Breast epithelium (tissue), 3 donors: ENCODE data around the gene NMD3.

Source experiments
- POLR2A ChIP-seq: fragments of 450-650 bp; IDR thresholded peaks from one replicate; pipeline ENCODE4 v1.6.1; 2016; ENCODE audit warnings: antibody characterized with exemption, mild to moderate bottlenecking, moderate library complexity
- POLR2AphosphoS5 ChIP-seq, 3 donors: sonication (generic); formaldehyde crosslinking; IDR thresholded peaks; one replicate each; pipeline ENCODE4 v1.6.1; 2017; ENCODE audit warnings: antibody characterized with exemption in 3 of 3
- TF ChIP-seq, protein P1 (sequence below), 3 donors: fragments of 450-650 bp; IDR thresholded peaks; one replicate each; pipeline ENCODE4 v1.5.1; 2016 to 2017; ENCODE audit warnings: antibody characterized with exemption in 3 of 3, mild to moderate bottlenecking in 3 of 3, moderate library complexity in 3 of 3

DNA sequence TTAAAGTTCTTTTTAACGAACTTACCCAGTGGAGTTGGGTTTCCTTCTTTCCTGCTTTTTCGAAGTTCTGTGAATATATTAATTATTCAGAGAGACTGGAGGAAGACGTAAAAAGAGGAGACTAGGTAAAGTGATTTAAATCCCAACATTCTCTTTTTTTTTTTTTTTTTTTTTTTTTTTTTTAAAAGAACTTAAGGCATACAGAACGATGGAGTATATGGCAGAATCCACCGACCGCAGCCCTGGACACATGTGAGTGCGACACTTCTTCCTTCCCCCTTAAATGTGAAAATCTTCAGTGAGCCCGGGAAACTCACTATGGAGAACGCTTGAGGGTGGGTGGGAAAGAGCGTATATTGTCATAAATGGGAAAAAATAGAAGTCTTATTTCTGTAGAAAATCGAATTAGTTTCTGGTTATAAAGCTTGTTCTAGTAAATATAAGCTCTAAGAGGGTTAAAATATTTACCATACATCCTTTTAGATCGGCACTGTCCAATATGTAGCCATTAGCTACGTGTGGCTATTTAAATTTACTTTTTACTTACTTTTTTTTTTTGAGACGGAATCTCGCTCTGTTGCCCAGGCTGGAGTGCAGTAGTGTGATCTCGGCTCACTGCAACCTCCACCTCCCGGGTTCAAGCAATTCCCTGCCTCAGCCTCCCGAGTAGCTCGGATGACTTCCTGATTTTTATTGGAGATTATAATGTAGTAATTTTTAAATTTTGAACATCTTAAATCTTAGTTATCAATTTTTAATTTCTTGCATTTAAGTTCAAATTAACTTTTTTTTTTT, 892 bp downstream of the NMD3 start:
- TF ChIP-seq, protein P1, sequence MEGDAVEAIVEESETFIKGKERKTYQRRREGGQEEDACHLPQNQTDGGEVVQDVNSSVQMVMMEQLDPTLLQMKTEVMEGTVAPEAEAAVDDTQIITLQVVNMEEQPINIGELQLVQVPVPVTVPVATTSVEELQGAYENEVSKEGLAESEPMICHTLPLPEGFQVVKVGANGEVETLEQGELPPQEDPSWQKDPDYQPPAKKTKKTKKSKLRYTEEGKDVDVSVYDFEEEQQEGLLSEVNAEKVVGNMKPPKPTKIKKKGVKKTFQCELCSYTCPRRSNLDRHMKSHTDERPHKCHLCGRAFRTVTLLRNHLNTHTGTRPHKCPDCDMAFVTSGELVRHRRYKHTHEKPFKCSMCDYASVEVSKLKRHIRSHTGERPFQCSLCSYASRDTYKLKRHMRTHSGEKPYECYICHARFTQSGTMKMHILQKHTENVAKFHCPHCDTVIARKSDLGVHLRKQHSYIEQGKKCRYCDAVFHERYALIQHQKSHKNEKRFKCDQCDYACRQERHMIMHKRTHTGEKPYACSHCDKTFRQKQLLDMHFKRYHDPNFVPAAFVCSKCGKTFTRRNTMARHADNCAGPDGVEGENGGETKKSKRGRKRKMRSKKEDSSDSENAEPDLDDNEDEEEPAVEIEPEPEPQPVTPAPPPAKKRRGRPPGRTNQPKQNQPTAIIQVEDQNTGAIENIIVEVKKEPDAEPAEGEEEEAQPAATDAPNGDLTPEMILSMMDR (IDR thresholded peaks at IDR 0.05): no peak
- TF ChIP-seq POLR2AphosphoS5 (IDR thresholded peaks at IDR 0.05) (no peak), POLR2A (no peak)
